ENCODE data around the gene KLHL5. TPM values are rescaled to one million over a fixed set of nuclear protein-coding genes. Genes with fewer than 3 reads are reported as not detected.

Gene KLHL5
- total RNA-seq, result 10 to 100 TPM in 1 of 4 donors, 1 to 10 TPM in 3; 5.1 to 13.2 (median 8.3) TPM

GRCh38 chr4:39062094-39062769 lies at the start of gene KLHL5:
TSS of gene KLHL5 (plus strand) at chr4:39062232. CDS start at chr4:39062653, 421 bp downstream.
- TF ChIP-seq POLR2A (IDR thresholded peaks at IDR 0.05) (no peak), EP300 (IDR thresholded peaks at IDR 0.05) (no peak), POLR2AphosphoS5 (IDR thresholded peaks at IDR 0.05) (no peak), CTCF (IDR thresholded peaks at IDR 0.05) (no peak)
- Histone ChIP-seq H3K4me3 (no peak within 1 kb of the TSS), H3K27me3 (no peaks in the 10 kb centered on the region), H3K27ac (no peak within 1 kb of the TSS), H3K4me1 (peaks cover 4% of the 10 kb centered on the region), H3K9me3 (no peaks in the 10 kb centered on the region), H3K36me3 (no peaks in the 10 kb centered on the region)
- WGBS, result 47% methylated on average over 7 of the region's 7 CpGs
- DNase-seq (ENCODE audit: low spot score in 2 of 2), result no peak

GRCh38 chr4:39014028-39014427 lies 48.0 kb upstream of the KLHL5 start:
- Histone ChIP-seq H3K36me3 (no peaks in the 10 kb centered on the region), H3K27ac (no peak overlapping the region), H3K4me3 (no peak overlapping the region), H3K27me3 (no peaks in the 10 kb centered on the region), H3K4me1 (no peaks in the 10 kb centered on the region), H3K9me3 (no peaks in the 10 kb centered on the region)
- DNase-seq (ENCODE audit: low spot score in 2 of 2), result no peak
- WGBS, result 86% methylated on average over 2 of the region's 2 CpGs
- no peak for TF ChIP-seq POLR2A (IDR thresholded peaks at IDR 0.05)
- TF ChIP-seq EP300 (IDR thresholded peaks at IDR 0.05), result no peak
- no peak for TF ChIP-seq POLR2AphosphoS5 (IDR thresholded peaks at IDR 0.05)
- no peak for TF ChIP-seq CTCF (IDR thresholded peaks at IDR 0.05)

- Histone ChIP-seq H3K9me3 (no peaks in the 10 kb centered on the region), H3K4me3 (no peak overlapping the region), H3K4me1 (no peaks in the 10 kb centered on the region), H3K36me3 (no peaks in the 10 kb centered on the region), H3K27ac (no peak overlapping the region), H3K27me3 (no peaks in the 10 kb centered on the region)
- DNase-seq (ENCODE audit: low spot score in 2 of 2), result no peak
- 73% methylated on average over 4 of the region's 4 CpGs for WGBS
- TF ChIP-seq EP300 (IDR thresholded peaks at IDR 0.05) (no peak), POLR2A (IDR thresholded peaks at IDR 0.05) (no peak), POLR2AphosphoS5 (IDR thresholded peaks at IDR 0.05) (no peak), CTCF (IDR thresholded peaks at IDR 0.05) (no peak)
These were observed 41.9 kb upstream of the KLHL5 start for GRCh38 chr4:39020130-39020529.

- Histone ChIP-seq H3K9me3 (no peaks in the 10 kb centered on the region), H3K36me3 (no peaks in the 10 kb centered on the region), H3K27me3 (no peaks in the 10 kb centered on the region), H3K4me1 (no peaks in the 10 kb centered on the region), H3K27ac (no peak overlapping the region), H3K4me3 (no peak overlapping the region)
- no peak for DNase-seq (ENCODE audit: low spot score in 2 of 2)
- 86% methylated on average over 3 of the region's 3 CpGs for WGBS
- no peak for TF ChIP-seq POLR2AphosphoS5 (IDR thresholded peaks at IDR 0.05)
- TF ChIP-seq EP300 (IDR thresholded peaks at IDR 0.05), result no peak
- TF ChIP-seq POLR2A (IDR thresholded peaks at IDR 0.05), result no peak
- TF ChIP-seq CTCF (IDR thresholded peaks at IDR 0.05), result no peak
These were observed 40.4 kb upstream of the KLHL5 start for GRCh38 chr4:39021631-39022030.

GRCh38 chr4:39022241-39022640 lies 39.8 kb upstream of the KLHL5 start:
- DNase-seq (ENCODE audit: low spot score in 2 of 2), result no peak
- H3K27me3 ChIP-seq, result no peaks in the 10 kb centered on the region
- WGBS, result 73% methylated on average over 2 of the region's 2 CpGs
- H3K27ac ChIP-seq, result no peak overlapping the region
- no peaks in the 10 kb centered on the region for H3K4me1 ChIP-seq
- H3K9me3 ChIP-seq, result no peaks in the 10 kb centered on the region
- H3K36me3 ChIP-seq, result no peaks in the 10 kb centered on the region
- no peak for TF ChIP-seq EP300 (IDR thresholded peaks at IDR 0.05)
- no peak overlapping the region for H3K4me3 ChIP-seq

GRCh38 chr4:39023059-39023458 lies 39.0 kb upstream of the KLHL5 start:
- TF ChIP-seq CTCF (IDR thresholded peaks at IDR 0.05), result no peak
- TF ChIP-seq EP300 (IDR thresholded peaks at IDR 0.05), result no peak
- no peak for TF ChIP-seq POLR2A (IDR thresholded peaks at IDR 0.05)
- TF ChIP-seq POLR2AphosphoS5 (IDR thresholded peaks at IDR 0.05), result no peak
- Histone ChIP-seq H3K27me3 (no peaks in the 10 kb centered on the region), H3K4me3 (no peak overlapping the region), H3K27ac (no peak overlapping the region), H3K9me3 (no peaks in the 10 kb centered on the region), H3K36me3 (no peaks in the 10 kb centered on the region), H3K4me1 (no peaks in the 10 kb centered on the region)
- no peak for DNase-seq (ENCODE audit: low spot score in 2 of 2)
- 95% methylated on average over 1 of the region's 1 CpG for WGBS
